Renal cortex interstitium (tissue), 15 donors: ENCODE results near the gene CAMKMT. TPM values are rescaled to one million over a fixed set of nuclear protein-coding genes. Genes with fewer than 3 reads are reported as not detected.

Experiments used
- DNase-seq, 11 donors: peaks; one replicate each; pipeline ENCODE4 v3.0.0-alpha.2; 2013; ENCODE audit warnings: low read depth in 9 of 11, low spot score in 4 of 11; ENCODE audit errors: extremely low read depth in 1 of 11
- long read RNA-seq, 16 experiments: transcript quantifications; one replicate each; lab custom pipeline, GENCODE V29; 2026
- polyA plus RNA-seq, 3 donors: library from polyadenylated mRNA; unstranded; fragments of 120-200 nt; gene quantifications; one replicate each; pipeline ENCODE4 v1.2.1, GENCODE V29; 2013; ENCODE audit not compliant: insufficient read length in 3 of 3

Gene CAMKMT
- polyA plus RNA-seq: 10 to 100 TPM; 13.2 to 14.8 (median 14.5) TPM
- long read RNA-seq, donor 1, partial matches to known transcripts: 0 of 2 reads
- long read RNA-seq, donor 1, other reads (novel, unspliced or antisense): 0 of 2 reads
- long read RNA-seq, donor 2, partial matches to known transcripts: 0 of 1 reads
- long read RNA-seq, donor 2, other reads (novel, unspliced or antisense): 0 of 1 reads
- long read RNA-seq, donor 3, partial matches to known transcripts: 0 of 5 reads
- long read RNA-seq, donor 3, other reads (novel, unspliced or antisense): 0 of 5 reads
- long read RNA-seq, donor 4, partial matches to known transcripts: 0 of 4 reads
- long read RNA-seq, donor 4, other reads (novel, unspliced or antisense): 0 of 4 reads
- long read RNA-seq, donor 5: 0 reads
- long read RNA-seq, donor 6, partial matches to known transcripts: 0 of 3 reads
- long read RNA-seq, donor 6, other reads (novel, unspliced or antisense): 0 of 3 reads
- long read RNA-seq, donor 7, partial matches to known transcripts: 0 of 2 reads
- long read RNA-seq, donor 7, other reads (novel, unspliced or antisense): 0 of 2 reads
- long read RNA-seq, donor 8, partial matches to known transcripts: 5 of 9 reads
- long read RNA-seq, donor 8, other reads (novel, unspliced or antisense): 0 of 9 reads
- long read RNA-seq, donor 9, partial matches to known transcripts: 0 of 2 reads
- long read RNA-seq, donor 9, other reads (novel, unspliced or antisense): 0 of 2 reads
- long read RNA-seq, donor 10, transcript CAMKMT-210 (8 exons, 594 nt): major isoform, 5 of 5 reads
- long read RNA-seq, donor 10, partial matches to known transcripts: 0 of 5 reads
- long read RNA-seq, donor 10, other reads (novel, unspliced or antisense): 0 of 5 reads
- long read RNA-seq, donor 11, partial matches to known transcripts: 0 of 3 reads
- long read RNA-seq, donor 11, other reads (novel, unspliced or antisense): 0 of 3 reads
- long read RNA-seq, donor 12, partial matches to known transcripts: 0 of 1 reads
- long read RNA-seq, donor 12, other reads (novel, unspliced or antisense): 0 of 1 reads
- long read RNA-seq, donor 13, transcript CAMKMT-210 (8 exons, 594 nt): major isoform, 6 of 6 reads
- long read RNA-seq, donor 13, partial matches to known transcripts: 0 of 6 reads
- long read RNA-seq, donor 13, other reads (novel, unspliced or antisense): 0 of 6 reads
- long read RNA-seq, donor 14, partial matches to known transcripts: 0 of 2 reads
- long read RNA-seq, donor 14, other reads (novel, unspliced or antisense): 0 of 2 reads
- long read RNA-seq, donor 15, partial matches to known transcripts: 0 of 3 reads
- long read RNA-seq, donor 15, other reads (novel, unspliced or antisense): 0 of 3 reads
- long read RNA-seq, donor 16, transcript CAMKMT-210 (8 exons, 594 nt): major isoform, 5 of 5 reads
- long read RNA-seq, donor 16, partial matches to known transcripts: 0 of 5 reads
- long read RNA-seq, donor 16, other reads (novel, unspliced or antisense): 0 of 5 reads

DNA sequence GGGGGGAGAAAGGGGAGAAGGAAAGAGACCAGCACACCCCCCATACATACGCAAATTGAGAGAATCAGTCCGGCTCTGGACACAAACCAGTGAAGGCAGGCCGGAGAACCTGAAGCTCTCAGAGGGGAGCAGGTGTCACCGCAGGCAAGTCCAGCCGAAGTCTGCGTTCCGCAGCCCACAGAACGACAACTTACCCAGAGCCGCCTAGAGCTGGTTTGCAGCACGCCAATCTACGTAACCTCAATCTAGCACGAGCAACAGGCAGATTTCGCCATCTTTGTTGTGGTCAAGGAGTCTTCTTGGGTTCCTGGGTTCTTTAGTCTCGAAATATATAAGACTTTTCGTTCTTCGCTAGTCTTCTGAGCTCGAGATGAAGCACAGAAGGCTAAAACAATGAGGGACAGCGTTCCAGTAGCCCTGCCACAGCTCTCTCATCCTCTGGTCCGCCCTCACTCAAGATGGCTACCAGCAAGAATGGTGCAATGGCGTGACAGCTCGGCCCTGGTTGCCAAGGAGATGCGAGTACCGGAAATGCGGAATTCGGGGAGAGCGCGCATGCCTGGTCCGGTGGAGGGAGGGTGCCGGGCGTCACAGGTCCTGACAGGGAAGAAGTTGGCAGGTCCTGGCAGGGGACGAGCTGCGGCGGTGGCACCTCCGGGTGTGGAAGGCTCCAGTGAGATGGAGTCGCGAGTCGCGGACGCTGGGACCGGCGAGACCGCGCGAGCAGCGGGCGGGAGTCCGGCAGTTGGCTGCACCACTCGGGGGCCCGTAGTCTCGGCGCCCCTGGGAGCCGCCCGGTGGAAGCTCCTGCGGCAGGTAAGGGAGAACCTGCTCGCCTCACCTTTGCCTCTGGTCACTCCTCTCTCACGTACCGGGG lies at the start of gene CAMKMT, which contains the start of gene PREPL:
TSS of gene CAMKMT (plus strand) at position 618 of the 877 bp plus-strand sequence.
TSS of gene PREPL (minus strand) at position 165 of the 877 bp plus-strand sequence. CDS start 15,152 bp downstream, outside the sequence.
- DNase-seq: peak; percentile 93 to 98 (median 97)

DNA sequence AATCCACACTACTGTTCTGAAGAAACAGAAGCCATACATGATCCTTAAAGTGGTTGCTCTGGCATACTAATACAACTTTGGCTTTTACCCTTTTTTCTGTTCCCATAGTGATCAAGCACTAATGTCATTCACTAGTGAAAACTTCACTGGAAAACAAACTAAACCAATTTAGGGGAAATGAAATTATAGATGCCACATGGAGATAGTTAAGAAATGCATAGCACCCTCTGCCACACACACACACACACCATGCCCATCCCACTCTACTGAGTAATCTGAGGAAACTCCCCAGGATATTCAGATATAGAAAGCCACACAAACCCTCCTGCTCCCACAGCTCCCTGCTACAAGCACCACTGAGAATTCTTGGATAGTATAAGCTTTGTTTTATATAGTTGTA lies 47.4 kb upstream of the CAMKMT start:
- no peak for DNase-seq

DNA sequence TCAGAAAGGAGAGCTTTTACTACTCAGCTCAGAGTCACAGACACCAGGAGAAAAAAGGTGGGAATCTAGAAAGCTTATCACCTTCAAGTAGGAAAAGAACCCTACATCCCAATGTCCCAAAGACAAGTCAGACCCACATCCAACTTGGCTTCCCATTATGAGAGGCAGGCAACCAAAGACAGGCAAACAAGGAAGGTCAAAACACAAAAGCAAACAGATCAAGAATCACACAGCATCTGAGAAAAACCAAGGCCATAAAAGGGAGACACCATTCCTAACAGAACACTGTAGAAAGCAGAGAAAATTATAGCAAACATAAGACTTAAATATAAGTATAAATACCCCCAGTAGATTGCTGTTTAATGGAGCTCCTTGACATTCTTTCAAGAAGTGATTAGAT lies 45.8 kb upstream of the CAMKMT start:
- DNase-seq: no peak

DNA sequence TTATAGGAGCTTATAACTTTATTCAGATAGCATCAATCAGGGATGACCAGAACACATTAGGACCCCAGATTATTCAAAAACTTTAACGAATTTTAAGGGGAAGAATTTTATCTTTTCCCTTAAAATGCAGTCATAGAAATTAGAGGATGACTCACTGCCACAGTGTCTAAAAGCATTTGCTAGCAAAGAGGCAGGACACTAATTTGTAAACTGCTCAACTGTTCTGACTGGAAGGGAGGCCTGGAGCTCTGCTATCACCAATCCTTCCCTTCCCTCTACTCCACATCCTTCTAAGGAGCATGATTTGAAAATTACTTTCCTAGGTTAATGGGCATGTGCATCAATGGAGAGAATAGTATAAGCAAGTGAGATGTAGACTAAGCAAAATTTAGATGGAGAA lies 40.9 kb upstream of the CAMKMT start:
- DNase-seq: no peak

DNA sequence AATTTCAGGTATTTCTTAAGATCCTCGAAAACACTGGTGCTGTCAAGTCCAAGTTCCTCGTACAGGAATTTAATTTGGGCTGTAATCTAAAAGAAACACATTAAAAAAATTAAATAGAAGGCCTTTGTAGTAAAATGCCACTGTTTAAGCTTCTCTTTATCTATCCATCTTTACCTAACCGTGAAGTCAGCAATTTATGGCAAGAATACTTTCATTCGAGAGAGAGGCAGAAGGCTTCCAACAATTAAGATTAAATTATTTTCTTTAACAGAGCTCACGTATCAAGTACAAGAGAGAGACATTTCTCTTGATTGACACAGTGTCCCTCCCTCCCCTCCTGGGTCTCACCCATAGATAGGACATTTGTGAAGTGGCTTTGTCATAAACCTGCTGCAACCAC lies 40.4 kb upstream of the CAMKMT start:
- no peak for DNase-seq

DNA sequence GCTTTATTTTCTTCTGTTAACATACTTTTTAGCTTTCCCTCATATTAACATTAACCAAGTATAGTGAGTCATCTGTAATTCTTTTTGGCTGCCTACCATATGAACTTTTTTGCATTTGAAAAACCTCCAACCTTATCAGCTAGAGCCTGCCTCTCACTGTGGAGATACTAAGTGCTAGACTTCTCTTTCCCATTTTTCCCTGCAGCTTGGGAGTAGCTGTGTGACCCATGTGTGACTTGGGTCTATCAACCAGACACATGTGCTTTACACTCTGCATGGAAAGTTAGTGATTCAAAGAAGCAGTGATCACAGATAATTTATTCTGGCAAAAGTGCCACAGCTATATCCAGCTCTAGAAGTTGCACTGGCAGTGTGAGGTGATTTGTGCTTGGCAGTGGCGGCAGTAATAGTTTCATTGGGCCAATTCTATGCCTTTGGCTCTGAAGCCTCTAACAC lies 36.7 kb upstream of the CAMKMT start:
- DNase-seq: no peak

DNA sequence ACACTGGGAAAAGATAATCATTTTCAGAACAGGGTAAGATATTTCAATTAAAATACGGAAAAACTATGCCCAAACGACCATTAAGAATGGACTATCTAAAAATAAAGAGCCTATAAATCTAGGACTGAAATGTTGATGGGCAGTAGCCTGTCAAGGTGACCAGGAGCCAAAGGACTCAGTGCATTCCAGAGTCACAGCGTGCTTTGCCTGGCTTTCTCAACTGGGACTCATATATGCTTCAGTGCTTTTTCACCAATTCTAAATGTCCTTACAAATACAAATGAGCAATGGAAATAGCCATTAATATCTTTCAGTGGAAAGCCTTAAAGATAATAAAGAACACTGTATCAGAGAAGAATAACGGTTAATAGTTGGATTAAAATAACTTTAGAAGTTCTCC lies 35.9 kb upstream of the CAMKMT start:
- DNase-seq: peak in 2 of 11 donors; percentile 23 to 29

DNA sequence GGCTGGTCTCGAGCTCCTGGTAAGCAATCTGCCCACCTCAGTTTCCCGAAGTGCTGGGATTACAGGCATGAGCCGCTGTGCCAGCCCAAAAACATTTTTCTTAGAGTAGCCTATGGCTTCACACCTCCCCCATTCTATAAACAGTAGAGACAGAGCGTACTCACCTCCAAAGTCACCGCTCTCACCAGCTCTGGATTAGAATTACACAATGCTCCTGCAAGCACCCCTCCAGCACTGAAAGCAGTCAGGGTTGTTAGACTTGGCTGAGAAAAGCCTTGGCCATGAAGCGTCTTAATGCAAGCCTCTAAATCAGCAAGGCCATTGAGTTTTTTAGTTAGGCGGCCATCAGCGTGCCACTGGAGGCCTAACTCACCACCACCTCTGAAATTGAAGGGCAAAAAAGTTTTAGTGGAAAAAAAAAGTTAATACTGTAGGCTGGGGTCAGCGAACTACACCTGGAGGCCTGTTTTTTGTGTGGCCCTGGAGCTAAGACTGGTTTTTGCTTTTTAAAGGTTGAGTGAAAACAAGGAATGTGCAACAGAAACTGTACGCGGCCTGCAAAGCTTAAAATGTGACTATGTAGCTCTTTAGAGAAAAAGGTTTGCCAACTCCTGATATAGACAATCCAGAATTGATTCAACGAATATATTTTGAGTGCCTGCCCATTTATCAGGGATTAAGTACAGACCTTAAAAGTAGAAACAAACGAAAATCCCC lies 35.0 kb upstream of the CAMKMT start:
- peak in 1 of 11 donors; percentile 11 for DNase-seq

DNA sequence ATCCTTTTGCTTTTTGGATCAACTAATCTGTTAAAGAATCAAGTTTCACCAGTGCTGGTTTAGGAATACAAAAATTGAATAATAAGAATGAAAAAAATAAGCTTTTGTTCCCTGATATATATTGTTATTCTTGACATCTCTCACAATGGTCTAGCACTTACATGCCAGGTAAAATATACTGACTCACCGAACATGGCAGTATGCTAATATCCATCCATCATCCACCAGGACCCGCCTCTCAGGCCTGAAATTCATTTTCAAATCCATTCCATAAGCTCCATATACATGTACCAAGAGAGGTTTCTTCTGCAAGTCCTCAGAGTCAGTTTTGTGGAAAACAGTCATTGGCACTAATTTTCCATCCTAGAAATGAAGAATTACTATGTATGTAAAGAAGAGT lies 33.0 kb upstream of the CAMKMT start:
- DNase-seq: no peak

DNA sequence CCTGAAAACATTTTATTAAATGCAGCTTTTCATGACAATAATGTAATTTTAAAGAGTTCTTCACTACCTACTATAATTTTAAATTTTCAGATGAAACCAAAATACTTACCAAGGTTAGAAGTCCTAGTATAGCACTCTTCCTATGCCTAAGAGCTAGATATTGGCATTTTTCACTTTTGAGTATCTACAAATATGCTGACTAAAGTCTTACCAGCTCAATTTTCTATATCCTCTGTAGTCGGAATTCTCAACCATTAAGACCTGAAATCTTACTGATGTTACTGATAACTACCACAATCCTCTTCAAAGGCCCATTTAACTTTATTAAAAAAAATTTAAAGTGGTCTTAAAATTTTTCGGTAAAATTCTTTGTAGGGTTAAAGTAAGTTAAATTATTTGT lies 32.4 kb upstream of the CAMKMT start:
- no peak for DNase-seq

DNA sequence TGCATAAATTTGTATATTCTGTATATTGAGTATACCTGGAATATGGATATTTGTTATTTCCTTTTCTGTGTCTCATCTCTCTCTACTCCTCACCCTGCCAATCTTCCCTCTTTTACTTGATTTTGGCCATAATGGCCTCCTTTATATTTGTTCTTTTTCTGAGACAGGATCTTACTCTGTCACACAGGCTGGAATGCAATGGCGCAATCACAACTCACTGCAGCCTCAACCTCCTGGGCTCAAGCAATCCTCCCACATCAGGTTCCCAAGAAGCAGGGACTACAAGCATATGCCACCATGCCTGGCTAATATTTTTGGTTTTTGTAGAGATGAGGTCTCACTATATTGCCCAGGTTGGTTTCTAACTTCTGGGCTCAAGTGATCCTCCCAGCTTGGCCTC lies 30.9 kb upstream of the CAMKMT start:
- DNase-seq: no peak

DNA sequence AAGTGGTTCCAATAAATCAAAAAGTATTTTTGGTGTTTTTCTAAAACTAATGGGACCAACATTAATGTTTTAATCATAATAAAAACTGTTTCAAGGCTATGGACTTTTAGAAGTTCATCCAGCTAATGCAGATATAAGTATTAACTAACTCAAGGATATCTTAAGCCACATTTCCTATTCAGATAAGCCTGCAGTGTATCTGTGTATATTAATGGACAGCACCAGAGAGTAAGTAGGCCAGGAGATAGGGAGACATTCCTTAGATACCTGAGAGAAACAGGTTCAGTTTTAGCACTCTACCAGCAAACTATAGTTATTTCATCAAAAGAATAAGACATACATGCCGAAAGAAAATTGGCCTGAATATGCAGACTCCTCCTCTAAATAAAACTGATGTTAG lies 27.8 kb upstream of the CAMKMT start:
- no peak for DNase-seq

DNA sequence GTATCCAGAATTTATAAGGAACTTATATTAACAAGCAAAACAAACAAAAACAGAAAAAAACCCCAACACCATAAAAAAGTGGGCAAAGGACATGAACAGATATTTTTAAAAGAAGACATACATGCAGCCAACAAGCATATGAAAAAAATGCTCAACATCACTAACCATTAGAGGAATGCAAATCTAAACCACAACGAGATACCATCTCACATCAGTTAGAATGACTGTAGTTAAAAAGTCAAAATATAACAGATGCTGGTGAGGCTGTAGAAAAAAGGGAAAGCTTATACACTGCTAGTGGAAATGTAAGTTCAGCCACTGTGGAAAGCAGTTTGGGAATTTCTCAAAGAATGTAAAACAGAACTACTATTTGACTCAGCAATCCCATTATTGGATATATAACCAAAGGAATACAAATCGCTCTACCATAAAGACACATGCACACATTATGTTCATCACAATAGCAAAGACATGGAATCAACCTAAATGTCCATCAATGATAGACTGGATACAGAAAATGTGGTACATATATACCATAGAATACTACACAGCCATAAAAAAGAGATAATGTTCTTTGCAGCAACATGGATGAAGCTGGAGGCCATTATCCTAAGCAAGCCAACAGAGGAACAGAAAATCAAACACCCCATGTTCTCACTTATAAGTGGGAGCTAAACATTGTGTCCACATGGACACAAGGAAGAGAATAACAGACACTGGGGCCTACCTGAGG lies 25.8 kb upstream of the CAMKMT start:
- no peak for DNase-seq

DNA sequence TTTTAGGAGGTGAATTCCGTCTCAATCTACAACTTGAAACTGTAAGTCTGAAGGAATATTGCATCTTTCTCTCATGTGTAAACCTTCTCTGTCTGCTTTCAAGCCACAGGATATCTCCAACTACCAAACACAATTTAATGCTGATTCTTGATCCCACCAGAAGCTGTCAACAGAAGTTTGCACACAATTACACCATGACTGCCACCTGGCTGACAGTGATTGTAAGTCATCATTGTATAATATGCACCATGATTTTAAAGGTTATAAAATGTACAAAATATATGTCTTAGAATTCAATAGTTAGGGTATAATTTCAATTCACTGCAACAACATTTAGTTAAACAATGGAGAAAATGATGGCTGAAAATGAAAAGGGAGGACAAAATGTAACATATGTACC lies 18.9 kb upstream of the CAMKMT start:
- no peak for DNase-seq

DNA sequence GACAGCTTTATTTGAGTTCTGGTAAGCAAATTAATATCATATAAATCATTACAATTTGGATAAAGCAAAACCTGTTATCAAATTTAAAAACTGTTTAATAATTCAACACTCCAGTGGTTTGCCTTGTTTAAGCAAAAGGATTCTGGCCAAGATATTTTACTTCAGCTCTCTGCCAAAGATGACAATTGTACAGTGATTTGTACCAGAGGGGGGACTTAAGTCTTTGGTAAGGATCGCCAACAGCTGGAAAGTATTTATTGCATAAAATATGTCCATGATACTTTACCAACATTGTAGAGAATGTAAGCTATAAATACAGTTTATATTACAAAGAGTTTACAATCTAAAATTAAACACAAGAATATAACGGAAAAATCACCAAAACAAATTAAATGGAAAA lies 14.2 kb upstream of the CAMKMT start:
- peak in 1 of 11 donors; percentile 12 for DNase-seq

DNA sequence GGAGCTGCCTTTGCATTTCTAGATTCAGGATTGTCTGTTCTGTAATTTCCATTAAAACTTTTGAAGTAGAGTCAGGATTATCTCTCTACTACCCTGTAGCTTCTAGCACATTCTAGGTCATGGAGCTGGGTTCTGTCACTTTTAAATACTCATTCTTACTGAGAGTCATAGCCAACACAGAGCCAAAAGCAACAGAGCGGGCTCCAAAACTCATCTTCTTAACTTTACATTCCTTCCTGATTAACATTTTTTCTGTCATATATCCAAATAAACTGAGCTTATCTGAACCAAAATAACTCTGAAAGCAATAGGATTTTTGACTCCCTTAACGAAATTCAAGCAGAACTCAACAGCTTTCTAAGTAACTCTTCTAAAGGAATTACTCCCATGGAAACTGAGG lies 13.3 kb upstream of the CAMKMT start:
- DNase-seq: peak in 1 of 11 donors; percentile 18
